Endothelial cell of umbilical vein (primary cell): Measurements from ENCODE around the gene CNTN5. TPM values are rescaled to one million over a fixed set of nuclear protein-coding genes. Genes with fewer than 3 reads are reported as not detected.

Experiments used
- BruUV-seq: library from RNA; stranded (reverse); fragments of 400-500 nt; replicated peaks from 2 replicates; lab custom pipeline; 2021; lab: Mats Ljungman, UMichigan
- CTCF ChIA-PET: fragments of 300-600, 350-600 bp; sonication (Branson Sonifier 250); formaldehyde crosslinking; loops from one replicate; lab custom pipeline; 2021; ENCODE audit warnings: antibody characterized with exemption, inconsistent platforms; lab: Charles Lee
- POLR2A ChIA-PET: fragments of 300-600, 350-600 bp; sonication (Branson Sonifier 250); formaldehyde crosslinking; loops from one replicate; lab custom pipeline; 2021; ENCODE audit warnings: antibody characterized with exemption, inconsistent platforms; lab: Charles Lee
- DNase-seq: peaks from one replicate; pipeline ENCODE4 v3.0.0-alpha.2; 2011; ENCODE audit warnings: low read depth, low spot score
- FAIRE-seq: peaks from 2 replicates; lab custom pipeline; 2011; peaks lifted over from hg19 to GRCh38; lab: Jason Lieb, UNC
- H2AFZ ChIP-seq: 2 replicates; pipeline ENCODE4 v1.6.0; 2012; ENCODE audit warnings: low read depth, low read length, control low read depth, inconsistent platforms
- H3K27ac ChIP-seq: 2 replicates; pipeline ENCODE4 v1.5.1; 2011; ENCODE audit warnings: low read depth, mild to moderate bottlenecking, control low read depth, low read length, moderate library complexity; ENCODE audit not compliant: insufficient read depth
- H3K27me3 ChIP-seq, 2 experiments: 2 replicates each; pipeline versions ENCODE4 v1.6.0 to v1.6.1; 2011; ENCODE audit warnings: low read length in 2 of 2, mixed read lengths in 1 of 2; ENCODE audit not compliant: control insufficient read depth in 2 of 2, insufficient read depth in 2 of 2
- H3K36me3 ChIP-seq, 2 experiments: 2 replicates in 1 of 2; 3 replicates in 1 of 2; pipeline ENCODE4 v1.5.1; 2011; ENCODE audit warnings: low read length in 2 of 2, mild to moderate bottlenecking in 1 of 2, moderate library complexity in 1 of 2; ENCODE audit not compliant: control insufficient read depth in 2 of 2, insufficient read depth in 2 of 2; ENCODE audit errors: extremely low read depth in 1 of 2
- H3K4me1 ChIP-seq: 3 replicates; pipeline ENCODE4 v1.5.1; 2011; ENCODE audit warnings: mild to moderate bottlenecking, low read length; ENCODE audit not compliant: control insufficient read depth, insufficient read depth; ENCODE audit errors: extremely low read depth
- H3K4me2 ChIP-seq: 2 replicates; pipeline ENCODE4 v1.6.1; 2011; ENCODE audit warnings: low read length, control low read depth, mixed read lengths; ENCODE audit not compliant: insufficient read depth
- H3K4me3 ChIP-seq, 3 experiments: fragments of 200-600 bp in 1 of 3; sonication (generic), shearing (Covaris generic) in 1 of 3; replicated peaks in 1 of 3; 2 replicates each; pipeline ENCODE4 v1.5.1; 2011 to 2016; ENCODE audit warnings: control low read depth in 3 of 3, low read length in 3 of 3, mild to moderate bottlenecking in 2 of 3, inconsistent platforms in 1 of 3, low read depth in 1 of 3, moderate library complexity in 1 of 3; ENCODE audit not compliant: insufficient read depth in 1 of 3
- H3K79me2 ChIP-seq: 2 replicates; pipeline ENCODE4 v1.6.0; 2012; ENCODE audit warnings: low read length, inconsistent platforms; ENCODE audit not compliant: control insufficient read depth, insufficient read depth
- H3K9ac ChIP-seq: replicated peaks from 2 replicates; pipeline ENCODE3; 2011; ENCODE audit warnings: low read length, control low read depth; ENCODE audit not compliant: insufficient read depth; ENCODE audit errors: extremely low read depth
- H3K9me1 ChIP-seq: replicated peaks from 3 replicates; pipeline ENCODE4 v1.6.0; 2011; ENCODE audit warnings: mild to moderate bottlenecking, low read length; ENCODE audit not compliant: control insufficient read depth, insufficient read depth; ENCODE audit errors: extremely low read depth
- H3K9me3 ChIP-seq: replicated peaks from 2 replicates; pipeline ENCODE4 v1.5.1; 2012; ENCODE audit warnings: low read length, inconsistent platforms; ENCODE audit not compliant: control insufficient read depth, insufficient read depth
- H4K20me1 ChIP-seq: replicated peaks from 2 replicates; pipeline ENCODE3; 2011; ENCODE audit warnings: mild to moderate bottlenecking, low read length; ENCODE audit not compliant: control insufficient read depth, insufficient read depth; ENCODE audit errors: extremely low read depth
- CTCF ChIP-seq, 2 donors: IDR thresholded peaks; 1 replicate in 1 of 2; 2 replicates in 1 of 2; pipeline ENCODE4 v1.5.1; 2011; ENCODE audit warnings: low read length in 2 of 2, mild to moderate bottlenecking in 2 of 2, moderate library complexity in 2 of 2, control low read depth in 1 of 2, inconsistent platforms in 1 of 2, low read depth in 1 of 2; ENCODE audit not compliant: insufficient read depth in 1 of 2; ENCODE audit errors: extremely low read depth in 1 of 2
- EZH2 ChIP-seq: IDR thresholded peaks from 2 replicates; pipeline ENCODE4 v1.6.1; 2012; ENCODE audit warnings: borderline replicate concordance, low read depth, mild to moderate bottlenecking, moderate library complexity, low read length, inconsistent platforms; ENCODE audit not compliant: severe bottlenecking
- GATA2 ChIP-seq: IDR thresholded peaks from 2 replicates; pipeline ENCODE4 v1.7.0; 2011; ENCODE audit warnings: low read depth, mild to moderate bottlenecking, moderate library complexity, mixed read lengths, low read length; ENCODE audit not compliant: insufficient read length, insufficient read depth
- JUN ChIP-seq: IDR thresholded peaks from 2 replicates; pipeline ENCODE4 v1.6.1; 2011; ENCODE audit warnings: borderline replicate concordance, low read depth; ENCODE audit not compliant: insufficient read length, insufficient read depth
- MAX ChIP-seq: IDR thresholded peaks from 2 replicates; pipeline ENCODE4 v1.6.1; 2011; ENCODE audit not compliant: insufficient read depth, insufficient read length
- POLR2A ChIP-seq: IDR thresholded peaks from 2 replicates; pipeline ENCODE4 v1.6.1; 2012; ENCODE audit warnings: low read depth, mild to moderate bottlenecking, control low read depth, low read length
- POLR2AphosphoS5 ChIP-seq: IDR thresholded peaks from 2 replicates; pipeline ENCODE4 v1.6.1; 2012; ENCODE audit warnings: low read depth, mild to moderate bottlenecking, control low read depth, low read length, moderate library complexity; ENCODE audit not compliant: insufficient read depth
- dilution Hi-C: fragments of 300-500 bp; cut with MboI; formaldehyde crosslinking; loops from one replicate; pipeline ENCODE4 v1.15.0; 2019; ENCODE audit warnings: low sequenced_read_pairs; ENCODE audit not compliant: extremely low pct_ligation_motif_present
- intact Hi-C: fragments of 100-400 bp; cut with micrococcal nuclease; formaldehyde crosslinking; loops from one replicate; pipeline ENCODE4 v1.10.0; 2022
- polyA plus RNA-seq, 4 experiments: library from polyadenylated mRNA; depleted of rRNA in 3 of 4; stranded (reverse) in 3 of 4; unstranded in 1 of 4; fragments of >200 nt; gene quantifications; 2 replicates each; pipeline versions ENCODE4 v1.2.1 to v1.2.3, GENCODE V29; 2011 to 2012; ENCODE audit warnings: missing spikeins in 1 of 4
- total RNA-seq: library from RNA; stranded (reverse); gene quantifications from 2 replicates; pipeline ENCODE4 v1.2.3, GENCODE V29; 2021

The CNTN5 gene
- total and polyA plus RNA-seq, 2 donors (not counting 3 experiments of a cell fraction or from before 2014, with no cell fraction given): not detected

- H3K27me3 ChIP-seq: no peaks in the 10 kb centered on the region
- POLR2A ChIA-PET: no interaction called here
- H3K27ac ChIP-seq: no peak overlapping the region
- H3K9me3 ChIP-seq: no peaks in the 10 kb centered on the region
- no peak for DNase-seq
- no TSS peak for BruUV-seq
- dilution Hi-C loops (no loop called here), intact Hi-C loops (no loop called here)
- no peak for FAIRE-seq
- no peak overlapping the region for H3K9ac ChIP-seq
- no peaks in the 10 kb centered on the region for H3K9me1 ChIP-seq
- no peak for TF ChIP-seq JUN
- TF ChIP-seq EZH2: no peak
- no peak for TF ChIP-seq POLR2AphosphoS5
- no peak for TF ChIP-seq CTCF (IDR thresholded peaks at IDR 0.05; ENCODE audit: extremely low read depth in 1 of 2, insufficient read depth in 1 of 2, low read depth in 1 of 2, low read length in 2 of 2)
- no peak for TF ChIP-seq POLR2A
- no peak for TF ChIP-seq GATA2
- TF ChIP-seq MAX: no peak
- no peaks in the 10 kb centered on the region for H4K20me1 ChIP-seq
- no peak overlapping the region for H3K4me2 ChIP-seq
- H3K36me3 ChIP-seq: no peaks in the 10 kb centered on the region
- CTCF ChIA-PET: no interaction called here
- H2AFZ ChIP-seq: no peak overlapping the region
- H3K4me1 ChIP-seq: no peaks in the 10 kb centered on the region
- no peak overlapping the region for H3K4me3 ChIP-seq
- no peaks in the 10 kb centered on the region for H3K79me2 ChIP-seq
These were observed 1211.3 kb downstream of the CNTN5 start for GRCh38 chr11:100232006-100232405.
